Endothelial cell (in vitro differentiated cells): Measurements from ENCODE around the gene HS2ST1. TPM values are rescaled to one million over a fixed set of nuclear protein-coding genes. Genes with fewer than 3 reads are reported as not detected.

Experiments used
- DNase-seq: peaks from one replicate; pipeline ENCODE4 v3.0.0; 2021; ENCODE audit warnings: low spot score
- H3K27ac Mint-ChIP-seq: one replicate; pipeline ENCODE4 v1.8.0; 2021; ENCODE audit warnings: mixed read lengths, inconsistent platforms; ENCODE audit not compliant: unreplicated experiment
- H3K27me3 Mint-ChIP-seq: one replicate; pipeline ENCODE4 v1.8.0; 2021; ENCODE audit warnings: mild to moderate bottlenecking, moderate library complexity, mixed read lengths, inconsistent platforms; ENCODE audit not compliant: unreplicated experiment
- H3K36me3 Mint-ChIP-seq: one replicate; pipeline ENCODE4 v1.8.0; 2021; ENCODE audit warnings: mild to moderate bottlenecking, low read depth, mixed read lengths, inconsistent platforms; ENCODE audit not compliant: unreplicated experiment
- H3K4me1 Mint-ChIP-seq: one replicate; pipeline ENCODE4 v1.8.0; 2021; ENCODE audit warnings: mild to moderate bottlenecking, mixed read lengths, inconsistent platforms; ENCODE audit not compliant: unreplicated experiment
- H3K4me3 Mint-ChIP-seq: one replicate; pipeline ENCODE4 v1.8.0; 2021; ENCODE audit warnings: mild to moderate bottlenecking, mixed read lengths, inconsistent platforms; ENCODE audit not compliant: unreplicated experiment
- H3K9me3 Mint-ChIP-seq: one replicate; pipeline ENCODE4 v1.8.0; 2021; ENCODE audit warnings: mixed read lengths, inconsistent platforms; ENCODE audit not compliant: unreplicated experiment
- CTCF ChIP-seq: fragments of 200-600 bp; sonication (generic); IDR thresholded peaks from one replicate; pipeline ENCODE4 v1.5.0; 2021; ENCODE audit warnings: antibody characterized with exemption; ENCODE audit not compliant: unreplicated experiment
- total RNA-seq: library from RNA; stranded (reverse); fragmentation: NEBNext Ultra II Directional; extraction: Animal tissue kit (Norgen Biotek cat#: 25700); gene quantifications from one replicate; pipeline ENCODE4 v1.2.1, GENCODE V29; 2021; ENCODE audit not compliant: unreplicated experiment

The HS2ST1 gene
- total RNA-seq, 1 donor from 2014 or later, result 22.1 TPM

GRCh38 chr1:86993269-86993985, 79.0 kb downstream of the HS2ST1 start:
- no peak for TF ChIP-seq CTCF
- Mint-ChIP-seq H3K4me3 (no peak overlapping the region), H3K4me1 (no peaks in the 10 kb centered on the region), H3K27ac (no peak overlapping the region), H3K27me3 (no peaks in the 10 kb centered on the region), H3K9me3 (no peaks in the 10 kb centered on the region), H3K36me3 (no peaks in the 10 kb centered on the region)
- DNase-seq, result no peak

- Mint-ChIP-seq H3K4me1 (no peaks in the 10 kb centered on the region), H3K36me3 (no peaks in the 10 kb centered on the region), H3K27me3 (no peaks in the 10 kb centered on the region), H3K9me3 (no peaks in the 10 kb centered on the region), H3K4me3 (no peak overlapping the region), H3K27ac (no peak overlapping the region)
- no peak for TF ChIP-seq CTCF
- DNase-seq, result no peak
Measured at GRCh38 chr1:86994061-86994460, 79.6 kb downstream of the HS2ST1 start.

GRCh38 chr1:86997538-86997937, 83.1 kb downstream of the HS2ST1 start:
- no peak for TF ChIP-seq CTCF
- Mint-ChIP-seq H3K36me3 (no peaks in the 10 kb centered on the region), H3K4me1 (no peaks in the 10 kb centered on the region)

GRCh38 chr1:86998280-86998679, 83.8 kb downstream of the HS2ST1 start:
- no peaks in the 10 kb centered on the region for H3K36me3 Mint-ChIP-seq
- TF ChIP-seq CTCF, result no peak
- no peak overlapping the region for H3K4me3 Mint-ChIP-seq
- H3K27me3 Mint-ChIP-seq, result no peaks in the 10 kb centered on the region
- no peak for DNase-seq
- H3K4me1 Mint-ChIP-seq, result no peaks in the 10 kb centered on the region
- no peaks in the 10 kb centered on the region for H3K9me3 Mint-ChIP-seq
- H3K27ac Mint-ChIP-seq, result no peak overlapping the region

More at GRCh38 chr1:86997538-86997937, 83.1 kb downstream of the HS2ST1 start:
- Mint-ChIP-seq H3K9me3 (no peaks in the 10 kb centered on the region), H3K27ac (no peak overlapping the region), H3K4me3 (no peak overlapping the region), H3K27me3 (no peaks in the 10 kb centered on the region)
- DNase-seq, result no peak

GRCh38 chr1:86998727-86999126, 84.3 kb downstream of the HS2ST1 start:
- no peak for DNase-seq
- Mint-ChIP-seq H3K4me3 (no peak overlapping the region), H3K27ac (no peak overlapping the region)

More at GRCh38 chr1:86998727-86999126, 84.3 kb downstream of the HS2ST1 start:
- no peak for TF ChIP-seq CTCF
- H3K27me3 Mint-ChIP-seq, result no peaks in the 10 kb centered on the region
- no peaks in the 10 kb centered on the region for H3K9me3 Mint-ChIP-seq
- no peaks in the 10 kb centered on the region for H3K4me1 Mint-ChIP-seq
- no peaks in the 10 kb centered on the region for H3K36me3 Mint-ChIP-seq
